DMS153 treated with DMSO at 0.1 percent for 48 hours (cell line): Measurements from ENCODE around the gene PACSIN1.
"Not testable (repeated sequence)": the region's sequence is repeated elsewhere in the genome, so short reads cannot be mapped to it uniquely, and the experiment has no call there.

Experiments used
- DNase-seq: peaks from one replicate; lab custom pipeline; 2025; ENCODE audit not compliant: unreplicated experiment; lab: John Stamatoyannopoulos, UW

Gene PACSIN1

DNA sequence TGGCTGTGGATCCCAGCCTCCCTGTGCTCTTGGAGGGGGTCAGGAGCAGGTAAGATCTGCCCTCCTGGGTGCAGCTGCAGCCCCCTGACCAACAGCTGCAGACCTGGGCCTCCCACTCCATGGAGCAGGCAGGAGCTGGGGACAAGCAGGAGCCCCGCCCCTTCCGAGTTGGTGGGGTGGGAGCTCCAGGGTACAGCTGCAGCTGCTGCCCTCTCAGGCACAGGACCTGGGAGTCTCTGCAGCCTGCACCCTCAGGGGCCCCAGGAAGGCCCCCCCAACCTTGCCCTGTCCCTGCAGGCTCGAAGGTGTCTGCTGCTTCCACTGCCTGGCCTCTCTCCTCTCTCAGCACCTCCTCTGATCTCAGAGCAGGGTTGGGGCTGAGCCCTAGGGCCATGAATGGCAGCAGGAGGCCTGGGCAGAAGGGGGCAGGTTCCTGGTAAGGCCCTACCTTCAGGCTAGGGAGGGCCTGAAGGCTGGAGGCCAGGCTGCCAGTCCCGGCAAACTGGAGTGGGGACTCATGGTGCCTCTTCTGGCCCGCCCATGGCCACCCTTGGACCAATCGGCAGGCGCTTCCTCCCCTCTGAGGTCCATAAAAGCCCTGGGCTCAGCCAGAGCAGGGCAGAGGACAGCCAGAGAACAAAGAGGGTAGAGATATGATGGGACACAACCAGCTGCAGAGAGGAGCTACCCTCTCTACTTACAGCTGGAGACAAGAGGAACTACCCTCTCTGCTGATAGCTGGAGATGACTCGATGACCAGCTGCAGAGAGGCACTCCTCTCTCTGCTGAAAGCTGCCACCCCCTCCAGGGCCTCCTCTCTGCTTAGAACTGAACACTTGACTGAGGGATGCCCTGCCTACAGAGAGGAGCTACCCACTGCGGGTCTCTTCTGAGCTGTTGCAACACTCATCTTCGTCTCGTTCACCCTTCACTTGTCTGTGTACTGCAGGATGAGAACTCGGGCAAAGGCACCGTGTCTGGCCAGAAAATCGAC lies 7.8 kb upstream of the PACSIN1 start:
- DNase-seq, result no peak

DNA sequence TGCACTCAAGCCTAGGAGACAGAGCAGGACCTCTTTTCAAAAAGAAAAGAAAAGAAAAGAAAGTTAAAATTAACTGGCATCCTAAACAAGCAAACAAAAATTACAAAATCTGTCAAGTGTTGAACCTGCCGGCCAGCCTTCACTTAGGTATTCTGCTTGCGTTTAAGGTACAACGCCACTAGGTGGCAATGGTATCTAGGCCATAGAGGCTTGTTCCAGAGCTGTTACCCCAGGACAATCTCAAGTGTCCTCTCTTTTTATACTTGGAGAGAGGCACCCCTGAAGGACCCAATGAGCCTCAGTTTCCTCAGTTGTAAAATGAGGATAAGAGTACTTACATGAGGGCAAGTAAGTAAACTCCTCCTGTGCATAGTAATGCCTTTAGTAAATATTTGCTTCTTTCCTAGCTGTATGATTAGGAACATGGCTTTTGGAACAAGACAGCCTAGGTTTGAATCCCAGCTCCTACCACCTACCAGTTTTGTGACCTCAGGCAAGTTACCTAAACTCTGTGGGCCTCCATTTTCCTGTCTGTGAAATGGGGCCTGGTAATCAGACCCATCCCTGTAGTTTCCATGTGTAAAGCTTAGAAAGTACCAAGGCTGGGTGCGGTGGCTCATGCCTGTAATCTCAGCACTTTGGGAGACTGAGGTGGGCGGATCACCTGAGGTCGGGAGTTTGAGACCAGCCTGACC lies 5.8 kb upstream of the PACSIN1 start:
- peak; percentile 45 for DNase-seq

GRCh38 chr6:34460796-34461507 lies 4.9 kb upstream of the PACSIN1 start:
- no peak for DNase-seq

DNA sequence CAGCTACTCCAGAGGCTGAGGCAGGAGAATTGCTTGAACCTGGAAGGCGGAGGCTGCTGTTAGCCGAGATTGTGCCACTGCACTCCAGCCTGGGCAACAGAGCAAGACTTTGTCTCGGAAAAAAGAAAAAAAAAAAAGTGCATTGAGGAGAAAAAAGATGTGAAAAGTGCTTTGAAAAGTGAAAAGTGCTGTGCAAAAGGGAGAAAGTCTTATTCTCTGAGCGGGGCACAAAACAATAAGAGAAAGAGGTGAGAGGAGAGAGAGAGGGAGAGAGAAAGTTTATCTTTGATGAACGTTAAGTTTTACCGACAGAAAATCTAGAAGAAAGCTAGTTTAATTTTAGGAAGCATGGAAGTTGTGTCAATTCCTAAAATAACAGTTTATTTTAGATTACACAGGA lies 3.9 kb upstream of the PACSIN1 start:
- no peak for DNase-seq

- peak; percentile 65 for DNase-seq
Measured at GRCh38 chr6:34462551-34462971, 3.3 kb upstream of the PACSIN1 start.

GRCh38 chr6:34463299-34463698 lies 2.6 kb upstream of the PACSIN1 start:
- DNase-seq, result no peak

- DNase-seq, result no peak
Measured at GRCh38 chr6:34463849-34464248, 2.0 kb upstream of the PACSIN1 start.

DNA sequence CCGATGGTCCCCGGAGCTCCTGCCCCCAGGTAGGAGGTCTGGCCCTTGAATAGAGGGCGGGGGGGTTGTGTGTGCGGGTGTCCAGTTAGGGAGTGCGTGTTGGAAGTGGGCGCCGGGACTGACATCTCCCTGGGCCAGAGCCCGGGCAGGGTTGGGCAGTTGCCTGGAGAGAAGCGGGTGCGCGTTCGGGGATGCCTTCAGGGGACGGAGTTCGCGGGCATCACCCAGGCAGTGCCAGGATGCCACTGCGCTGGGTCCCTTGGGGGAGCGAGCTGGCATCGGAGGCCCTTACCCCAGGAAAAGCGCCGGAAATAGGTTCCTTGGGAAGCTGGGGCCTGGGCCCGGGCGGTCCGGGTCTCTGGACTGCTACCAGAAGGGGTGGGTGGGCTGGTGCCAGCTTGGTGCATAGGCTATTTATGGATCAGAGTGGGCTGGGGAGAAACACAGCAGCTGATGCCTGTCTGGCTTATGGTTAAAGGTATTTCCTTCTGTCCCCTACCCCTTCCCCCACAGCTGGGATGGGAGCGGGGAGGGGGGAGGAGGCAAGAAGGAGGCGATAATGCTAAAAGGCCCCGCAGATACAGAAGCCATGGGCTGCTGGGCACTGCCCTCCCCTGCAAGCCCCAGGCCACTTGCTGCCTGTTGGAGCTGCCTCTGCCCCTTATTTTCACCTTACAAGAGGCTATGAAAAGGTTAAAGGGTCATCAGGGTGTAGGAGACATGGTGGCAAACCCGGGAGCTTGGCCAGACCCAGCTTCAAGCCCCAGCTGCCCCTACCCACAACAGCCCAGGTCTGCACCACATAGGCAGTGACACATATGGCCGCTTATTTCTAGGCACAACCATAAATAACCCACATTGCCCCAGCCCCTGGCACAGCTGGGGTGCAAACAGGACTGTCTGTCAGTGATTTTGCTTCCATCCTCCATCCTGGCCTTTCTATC lies 638 bp downstream of the PACSIN1 start:
- DNase-seq, result no peak

- no peak for DNase-seq
Measured at GRCh38 chr6:34468378-34468892, 2.6 kb downstream of the PACSIN1 start.

- DNase-seq, result no peak
Measured at GRCh38 chr6:34469499-34469898, 3.6 kb downstream of the PACSIN1 start.

GRCh38 chr6:34472425-34472824 lies 6.5 kb downstream of the PACSIN1 start:
- no peak for DNase-seq

DNA sequence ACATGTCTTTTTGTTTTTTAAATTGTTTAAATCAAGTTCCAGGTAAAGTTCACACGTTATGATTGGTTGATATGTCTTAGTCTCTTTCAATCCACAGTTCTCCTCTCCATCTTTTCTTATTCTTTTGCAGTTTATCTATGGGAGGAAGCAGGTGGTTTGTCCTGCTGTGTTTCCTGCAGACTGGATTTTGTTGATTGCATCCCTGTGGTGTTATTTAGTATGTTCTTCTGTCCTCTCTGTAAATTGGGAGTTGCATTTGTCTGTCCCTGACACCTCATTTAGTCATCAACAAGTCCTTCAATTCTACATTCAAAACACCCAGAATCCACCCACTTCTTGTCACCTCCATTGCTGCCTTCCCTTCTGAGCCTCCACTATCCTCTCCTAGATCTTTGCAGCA lies 8.1 kb downstream of the PACSIN1 start:
- DNase-seq, result no peak

DNA sequence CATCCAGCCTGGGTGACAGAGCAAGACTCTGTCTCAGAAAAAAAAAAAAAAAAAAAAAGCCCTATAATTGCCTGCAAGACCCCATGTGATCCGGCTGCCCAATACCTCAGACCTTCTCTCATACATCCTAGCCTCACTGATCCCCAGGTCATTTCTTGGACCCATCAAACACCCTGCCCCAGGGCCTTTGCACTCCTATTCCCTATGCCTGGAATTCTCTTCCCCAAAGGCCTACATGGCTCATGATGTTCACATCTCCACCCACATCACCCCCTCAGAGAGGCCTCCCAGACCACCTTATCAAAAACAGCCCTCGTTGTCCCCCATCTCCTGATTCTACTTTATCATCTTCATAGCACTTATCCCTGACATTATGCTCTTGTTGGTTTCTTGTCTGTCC lies 8.9 kb downstream of the PACSIN1 start:
- no peak for DNase-seq

DNA sequence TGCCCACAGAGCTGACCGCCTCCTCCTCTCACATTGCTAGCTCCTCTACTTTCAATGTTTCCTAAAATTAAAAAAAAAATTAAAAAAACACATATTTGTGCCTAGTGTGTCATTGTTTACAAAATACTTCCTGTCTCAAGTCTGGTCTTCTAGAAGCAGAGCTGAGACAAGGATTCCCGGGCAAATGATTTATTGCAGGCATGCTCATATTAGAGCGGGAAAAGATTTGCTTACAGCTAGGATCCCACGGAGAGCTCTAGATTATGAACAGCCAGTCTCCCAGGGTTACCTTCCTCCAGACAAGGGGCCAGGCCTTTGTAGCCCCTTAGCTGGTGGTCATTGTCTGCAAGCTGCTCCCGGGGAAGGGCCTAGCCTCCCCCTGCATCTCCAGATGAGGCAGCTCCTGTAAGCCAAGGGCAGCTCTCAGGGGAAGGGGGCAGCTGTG lies 9.4 kb downstream of the PACSIN1 start:
- DNase-seq, result no peak

GRCh38 chr6:34475767-34476328 lies 10.0 kb downstream of the PACSIN1 start:
- no peak for DNase-seq

- no peak for DNase-seq
Measured at GRCh38 chr6:34476447-34476846, 10.6 kb downstream of the PACSIN1 start.

DNA sequence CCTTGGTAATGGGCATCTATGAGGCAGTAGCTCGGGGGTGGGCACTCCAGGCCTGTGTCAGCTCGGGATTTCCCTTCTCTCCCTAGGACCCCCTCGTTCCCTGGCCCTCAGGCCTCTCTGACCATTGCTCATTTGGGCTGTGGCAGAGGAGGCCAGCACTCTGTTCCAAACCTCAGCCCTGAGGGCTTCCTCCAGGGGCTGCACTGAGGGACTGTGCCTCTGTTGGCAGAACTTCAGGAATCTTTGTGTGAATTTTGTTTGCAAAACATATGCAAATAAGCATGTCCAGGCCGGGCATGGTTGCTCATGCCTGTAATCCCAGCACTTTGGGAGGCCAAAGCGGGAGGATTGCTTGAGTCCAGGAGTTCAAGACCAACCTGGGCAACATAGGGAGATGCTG lies 11.0 kb downstream of the PACSIN1 start:
- no peak for DNase-seq

DNA sequence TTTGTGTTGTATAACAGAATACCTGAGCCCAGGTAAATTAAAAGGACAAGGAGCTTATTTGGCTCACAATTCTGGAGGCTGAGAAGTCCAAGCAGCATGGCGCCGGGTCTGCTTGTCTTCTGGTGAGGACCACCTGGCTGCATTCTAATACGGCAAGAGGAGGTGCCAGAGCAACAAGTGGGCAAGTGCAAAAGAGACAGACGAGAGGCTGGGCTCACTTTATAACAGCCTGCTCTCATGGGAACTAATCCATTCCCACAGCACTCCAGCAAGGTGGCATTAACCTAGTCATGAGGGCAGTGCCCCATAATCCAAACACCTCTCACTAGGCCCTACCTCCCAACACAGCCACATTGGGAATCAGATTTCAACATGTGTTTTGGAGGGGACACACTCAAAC lies 12.9 kb downstream of the PACSIN1 start:
- no peak for DNase-seq

- DNase-seq, result not testable (repeated sequence)
Measured at GRCh38 chr6:34483781-34484180, 17.9 kb downstream of the PACSIN1 start.

GRCh38 chr6:34484391-34484790 lies 18.5 kb downstream of the PACSIN1 start:
- DNase-seq, result no peak
